Calu3 (cell line): Measurements from ENCODE around the gene AVPI1. TPM values are rescaled to one million over a fixed set of nuclear protein-coding genes. Genes with fewer than 3 reads are reported as not detected.

Source experiments
- BruUV-seq: library from RNA; stranded (reverse); fragments of 400-500 nt; replicated peaks from 2 replicates; lab custom pipeline; 2021; lab: Mats Ljungman, UMichigan
- CTCF ChIA-PET: fragments of 300-600 bp; sonication (Branson Sonifier 250); formaldehyde crosslinking; loops from one replicate; lab custom pipeline; 2022; ENCODE audit warnings: antibody characterized with exemption; lab: Charles Lee
- DNase-seq: peaks from one replicate; pipeline ENCODE4 v3.0.0; 2022
- H3K27ac Mint-ChIP-seq: one replicate; pipeline ENCODE4 v1.8.0; 2022; ENCODE audit warnings: mixed read lengths; ENCODE audit not compliant: unreplicated experiment
- H3K27me3 Mint-ChIP-seq: one replicate; pipeline ENCODE4 v1.8.0; 2022; ENCODE audit warnings: mixed read lengths; ENCODE audit not compliant: unreplicated experiment
- H3K36me3 Mint-ChIP-seq: one replicate; pipeline ENCODE4 v1.8.0; 2022; ENCODE audit warnings: mild to moderate bottlenecking, moderate library complexity, mixed read lengths; ENCODE audit not compliant: insufficient read depth, unreplicated experiment
- H3K4me1 Mint-ChIP-seq: one replicate; pipeline ENCODE4 v1.8.0; 2022; ENCODE audit warnings: mild to moderate bottlenecking, low read depth, mixed read lengths; ENCODE audit not compliant: unreplicated experiment
- H3K4me3 Mint-ChIP-seq: one replicate; pipeline ENCODE4 v1.8.0; 2022; ENCODE audit warnings: mild to moderate bottlenecking, low read depth, moderate library complexity, mixed read lengths; ENCODE audit not compliant: unreplicated experiment
- H3K9me3 Mint-ChIP-seq: one replicate; pipeline ENCODE4 v1.8.0; 2022; ENCODE audit warnings: low read depth, mixed read lengths; ENCODE audit not compliant: unreplicated experiment
- CTCF ChIP-seq: fragments of 200-600 bp; IDR thresholded peaks from one replicate; pipeline ENCODE4 v1.8.0; 2022; ENCODE audit warnings: antibody characterized with exemption; ENCODE audit not compliant: unreplicated experiment
- intact Hi-C: fragments of 100-400 bp; cut with micrococcal nuclease; formaldehyde crosslinking; loops from one replicate; pipeline ENCODE4 v1.10.0; 2022; ENCODE audit not compliant: unreplicated experiment
- total RNA-seq: library from RNA; stranded (reverse); gene quantifications from 2 replicates; pipeline ENCODE4 v1.2.3, GENCODE V29; 2022

Gene AVPI1
- total RNA-seq, 1 experiment from 2014 or later: 16.9 TPM

DNA sequence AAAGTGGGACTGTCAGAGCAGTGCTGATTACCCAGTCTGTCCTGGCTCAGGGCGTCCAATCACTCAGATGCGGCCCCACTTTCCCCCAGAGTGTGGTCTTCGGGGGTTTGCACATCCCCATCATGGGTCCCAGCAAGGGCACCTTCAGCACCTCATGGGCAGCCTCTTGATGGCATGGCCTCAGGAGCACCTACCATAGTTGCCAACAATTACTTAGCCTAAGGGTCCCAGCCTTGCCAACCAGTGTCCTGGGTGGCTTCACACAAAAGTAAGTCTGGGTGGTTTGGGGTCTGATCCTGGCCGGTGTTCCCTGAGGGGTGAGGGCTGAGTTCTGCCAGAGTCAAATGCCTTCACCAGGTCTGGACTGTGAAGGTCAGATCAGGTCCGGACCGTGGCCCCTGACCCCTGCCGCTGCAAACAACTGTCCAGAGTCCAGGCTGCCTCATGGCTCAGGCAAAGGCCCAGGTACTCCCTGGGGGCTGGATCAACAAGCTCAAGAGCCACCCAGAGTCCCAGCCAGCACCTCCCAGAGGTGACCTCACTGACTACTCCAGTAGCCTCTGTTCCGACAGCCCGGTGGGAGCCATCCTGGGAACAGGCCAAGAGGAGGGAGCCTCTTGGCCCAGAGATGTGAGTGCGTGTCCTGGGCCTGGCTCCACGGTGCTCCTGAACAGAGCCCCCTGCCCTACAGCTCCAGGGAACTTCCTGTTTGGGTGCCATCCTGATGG is 20.3 kb upstream of the AVPI1 start:
- peaks cover 8% of the 10 kb centered on the region for H3K4me1 Mint-ChIP-seq
- H3K4me3 Mint-ChIP-seq: no peak overlapping the region
- intact Hi-C loops: no loop called here
- DNase-seq: no peak
- no peak overlapping the region for H3K27ac Mint-ChIP-seq
- no TSS peak for BruUV-seq
- TF ChIP-seq CTCF: no peak
- no peaks in the 10 kb centered on the region for H3K9me3 Mint-ChIP-seq
- no peaks in the 10 kb centered on the region for H3K27me3 Mint-ChIP-seq
- H3K36me3 Mint-ChIP-seq: peaks cover 5% of the 10 kb centered on the region
- CTCF ChIA-PET: no interaction called here

- intact Hi-C loops: no loop called here
- no peak for DNase-seq
- no peak overlapping the region for H3K27ac Mint-ChIP-seq
- H3K4me3 Mint-ChIP-seq: no peak overlapping the region
- CTCF ChIA-PET: interaction anchor here (0.7 kb wide), 1 partner anchor 16 kb away, joined by 5 read pairs; no protein-coding TSS in a partner anchor
- H3K4me1 Mint-ChIP-seq: peaks cover 8% of the 10 kb centered on the region
- no peaks in the 10 kb centered on the region for H3K36me3 Mint-ChIP-seq
- no TSS peak for BruUV-seq
- H3K9me3 Mint-ChIP-seq: no peaks in the 10 kb centered on the region
- H3K27me3 Mint-ChIP-seq: no peaks in the 10 kb centered on the region
- TF ChIP-seq CTCF: no peak
These were observed 18.1 kb upstream of the AVPI1 start for GRCh38 chr10:97705006-97705670.

GRCh38 chr10:97704341-97704740 is 17.3 kb upstream of the AVPI1 start:
- Mint-ChIP-seq H3K27me3 (no peaks in the 10 kb centered on the region), H3K27ac (no peak overlapping the region), H3K36me3 (no peaks in the 10 kb centered on the region), H3K9me3 (no peaks in the 10 kb centered on the region), H3K4me1 (peaks cover 5% of the 10 kb centered on the region), H3K4me3 (no peak overlapping the region)
- no TSS peak for BruUV-seq
- CTCF ChIA-PET: no interaction called here
- DNase-seq: no peak
- TF ChIP-seq CTCF: no peak
- intact Hi-C loops: no loop called here

GRCh38 chr10:97703398-97704067 is 16.5 kb upstream of the AVPI1 start:
- Mint-ChIP-seq H3K4me3 (no peak overlapping the region), H3K9me3 (no peaks in the 10 kb centered on the region), H3K36me3 (no peaks in the 10 kb centered on the region), H3K4me1 (no peaks in the 10 kb centered on the region), H3K27me3 (no peaks in the 10 kb centered on the region), H3K27ac (no peak overlapping the region)
- no TSS peak for BruUV-seq
- CTCF ChIA-PET: interaction anchor here (0.6 to 1.2 kb wide), 4 partner anchors 17 to 665 kb away, joined by 3 to 8 read pairs (median 4); partner anchors contain the start of genes AVPI1 and ZFYVE27
- DNase-seq: no peak
- intact Hi-C loops: no loop called here
- TF ChIP-seq CTCF: no peak
